Measurements from ENCODE around the gene ARHGAP24.

Gene ARHGAP24

GRCh38 chr4:85531560-85532341 is 56.8 kb downstream of the ARHGAP24 start:
- H3K4me3 ChIP-seq (ENCODE audit: control insufficient read depth, low read depth, low read length) = no peak overlapping the region
- DNase-seq (ENCODE audit: low read depth) = no peak
- TF ChIP-seq CTCF (conservative IDR thresholded peaks at IDR 0.05; ENCODE audit: control insufficient read depth, insufficient read depth, low read depth, low read length) = no peak

DNA sequence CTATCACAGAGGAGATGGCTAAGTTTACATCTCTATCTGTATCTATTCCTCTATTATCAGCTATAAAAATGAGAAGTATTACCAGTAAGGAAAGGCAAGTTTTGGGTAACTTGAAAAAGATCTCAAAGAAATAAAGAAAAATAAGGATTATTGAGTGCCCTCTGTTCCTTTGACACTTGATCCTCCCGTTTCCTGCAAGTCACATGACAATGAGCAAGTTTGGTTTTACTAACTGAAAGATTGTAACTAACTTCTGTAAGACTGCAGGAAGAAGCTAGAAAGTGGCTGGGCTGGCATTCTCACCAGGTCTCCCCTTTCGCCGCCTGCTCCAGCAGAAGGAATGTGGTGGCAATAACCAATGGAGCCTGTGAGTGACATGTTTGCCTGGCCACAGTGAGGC is 59.2 kb downstream of the ARHGAP24 start:
- TF ChIP-seq CTCF (conservative IDR thresholded peaks at IDR 0.05; ENCODE audit: control insufficient read depth, insufficient read depth, low read depth, low read length) = no peak
- no peak for DNase-seq (ENCODE audit: low read depth)
- no peak overlapping the region for H3K4me3 ChIP-seq (ENCODE audit: control insufficient read depth, low read depth, low read length)

GRCh38 chr4:85543832-85544231 is 68.9 kb downstream of the ARHGAP24 start:
- no peak overlapping the region for H3K4me3 ChIP-seq (ENCODE audit: control insufficient read depth, low read depth, low read length)
- TF ChIP-seq CTCF (conservative IDR thresholded peaks at IDR 0.05; ENCODE audit: control insufficient read depth, insufficient read depth, low read depth, low read length) = no peak
- peak; percentile 50 for DNase-seq (ENCODE audit: low read depth)

DNA sequence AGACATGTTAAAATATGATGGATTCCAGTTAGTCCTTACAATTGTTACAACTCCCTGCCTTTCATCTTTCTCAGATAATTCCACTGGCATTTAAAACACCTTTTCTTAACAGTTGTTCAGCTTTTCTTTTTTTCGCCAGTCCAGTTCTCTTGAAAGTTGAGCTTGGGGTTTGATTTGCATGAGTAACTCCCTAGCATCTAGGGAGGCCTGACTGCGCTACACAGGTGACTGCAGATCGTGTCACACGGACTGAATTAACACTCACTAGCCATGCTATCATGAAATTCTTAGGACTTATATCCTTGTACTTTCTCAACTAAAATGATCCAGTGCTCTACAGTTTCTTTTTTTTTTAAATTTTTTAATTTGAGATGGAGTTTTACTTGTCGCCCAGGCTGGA is 69.8 kb downstream of the ARHGAP24 start:
- H3K4me3 ChIP-seq (ENCODE audit: control insufficient read depth, low read depth, low read length) = no peak overlapping the region
- TF ChIP-seq CTCF (conservative IDR thresholded peaks at IDR 0.05; ENCODE audit: control insufficient read depth, insufficient read depth, low read depth, low read length) = no peak
- DNase-seq (ENCODE audit: low read depth) = no peak

DNA sequence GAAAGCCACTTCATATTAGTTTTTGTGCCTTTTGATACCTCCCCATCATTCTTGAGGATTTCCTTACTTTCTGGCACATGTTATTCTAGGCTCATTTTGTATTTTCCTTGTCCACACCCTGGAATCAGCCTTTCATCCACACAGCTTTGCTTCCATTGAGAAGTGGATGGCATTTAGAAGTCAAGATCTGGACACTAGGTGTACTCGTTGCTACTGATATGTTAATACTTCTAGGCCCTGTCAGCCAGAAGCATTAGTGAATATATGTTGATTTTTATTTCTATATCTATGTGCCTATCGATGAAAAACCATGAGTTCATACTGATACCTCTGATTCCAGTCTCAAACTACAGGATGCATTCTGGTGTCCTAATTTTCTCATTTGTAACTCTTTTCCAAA is 73.2 kb downstream of the ARHGAP24 start:
- no peak for TF ChIP-seq CTCF (conservative IDR thresholded peaks at IDR 0.05; ENCODE audit: control insufficient read depth, insufficient read depth, low read depth, low read length)
- peak; percentile 16 for DNase-seq (ENCODE audit: low read depth)
- H3K4me3 ChIP-seq (ENCODE audit: control insufficient read depth, low read depth, low read length) = no peak overlapping the region

DNA sequence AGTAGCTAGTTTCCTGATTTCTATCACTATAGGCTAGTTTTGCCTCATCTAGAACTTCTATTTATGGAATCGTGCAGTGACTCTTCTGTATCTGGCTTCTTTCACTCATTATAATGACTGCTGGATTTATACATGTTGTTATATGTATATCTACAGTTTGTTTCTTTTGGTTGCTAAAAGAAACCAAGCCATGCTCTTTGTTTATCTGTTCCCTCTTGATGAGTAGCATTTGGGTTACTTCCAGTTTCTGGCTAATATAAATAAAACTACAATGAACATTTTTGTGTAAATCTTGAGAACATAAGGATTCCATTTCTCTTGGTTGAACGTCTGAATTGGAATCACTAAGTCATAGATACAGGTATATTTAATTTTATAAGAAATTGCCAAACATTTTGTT is 73.9 kb downstream of the ARHGAP24 start:
- peak; percentile 20 for DNase-seq (ENCODE audit: low read depth)
- H3K4me3 ChIP-seq (ENCODE audit: control insufficient read depth, low read depth, low read length) = no peak overlapping the region

More for the DNA sequence above, 73.9 kb downstream of the ARHGAP24 start:
- no peak for TF ChIP-seq CTCF (conservative IDR thresholded peaks at IDR 0.05; ENCODE audit: control insufficient read depth, insufficient read depth, low read depth, low read length)
